K562 (cell line): ENCODE data around the gene YPEL2. TPM values are rescaled to one million over a fixed set of nuclear protein-coding genes. Genes with fewer than 3 reads are reported as not detected.
A peak's percentile ranks its signal among the peaks of the same experiment; 100 is the strongest.
"Not testable (repeated sequence)": the region's sequence is repeated elsewhere in the genome, so short reads cannot be mapped to it uniquely, and the experiment has no call there.

Experiments used
- AFF1 ChIP-seq, 2 experiments: fragments of 450-650 bp; IDR thresholded peaks; 2 replicates each; pipeline ENCODE4 v1.6.1; 2018; ENCODE audit warnings: mild to moderate bottlenecking in 2 of 2, low read depth in 1 of 2; ENCODE audit not compliant: partially characterized antibody in 2 of 2
- BRD9 ChIP-seq: fragments of 450-650 bp; IDR thresholded peaks from 2 replicates; pipeline ENCODE4 v1.6.1; 2018; ENCODE audit warnings: low read depth; ENCODE audit not compliant: partially characterized antibody
- DPF2 ChIP-seq: fragments of 450-650 bp; IDR thresholded peaks from 2 replicates; pipeline ENCODE4 v1.6.1; 2016
- FOXP1 ChIP-seq: sonication (generic); formaldehyde crosslinking; IDR thresholded peaks from 2 replicates; pipeline ENCODE4 v1.8.0; 2022; ENCODE audit warnings: mild to moderate bottlenecking, missing genetic modification reagents
- GATA2 ChIP-seq: sonication (generic); formaldehyde crosslinking; IDR thresholded peaks from 2 replicates; pipeline ENCODE4 v1.4.0; 2020; ENCODE audit warnings: mild to moderate bottlenecking, missing genetic modification reagents
- GTF2E2 ChIP-seq: fragments of 200-800 bp; sonication (Bioruptor generic); IDR thresholded peaks from 2 replicates; pipeline ENCODE4 v1.6.1; 2016; ENCODE audit warnings: missing genetic modification characterization, missing compliant biosample characterization
- MEF2D ChIP-seq: conservative IDR thresholded peaks from 2 replicates; pipeline ENCODE4 v1.6.1; 2016; ENCODE audit warnings: low read depth, missing genetic modification characterization, missing compliant biosample characterization
- NFE2L1 ChIP-seq: fragments of 450-650 bp; IDR thresholded peaks from 2 replicates; pipeline ENCODE4 v1.6.1; 2016; ENCODE audit warnings: missing genetic modification characterization, low read depth, mild to moderate bottlenecking, missing compliant biosample characterization, moderate library complexity, borderline replicate concordance
- PTTG1 ChIP-seq: fragments of 450-650 bp; IDR thresholded peaks from 2 replicates; pipeline ENCODE4 v1.6.1; 2016; ENCODE audit warnings: low read depth, mild to moderate bottlenecking, missing genetic modification characterization, missing compliant biosample characterization
- REST ChIP-seq, 2 experiments: fragments of 450-650 bp; formaldehyde crosslinking in 1 of 2; IDR thresholded peaks; 2 replicates each; pipeline versions ENCODE4 v1.4.0 to v1.6.1; 2014 to 2020; ENCODE audit warnings: mild to moderate bottlenecking in 2 of 2, borderline replicate concordance in 1 of 2, low read depth in 1 of 2
- TAF9B ChIP-seq: fragments of 450-650 bp; IDR thresholded peaks from 2 replicates; pipeline ENCODE4 v1.6.1; 2018; ENCODE audit warnings: mild to moderate bottlenecking; ENCODE audit not compliant: partially characterized antibody
- TBL1XR1 ChIP-seq, 2 experiments: IDR thresholded peaks; 2 replicates each; pipeline ENCODE4 v1.6.1; 2012; ENCODE audit warnings: improper control_type of control experiment in 2 of 2, low read length in 2 of 2, mild to moderate bottlenecking in 1 of 2
- TRIM24 ChIP-seq, 2 experiments: fragments of 450-650 bp; IDR thresholded peaks; 2 replicates each; pipeline ENCODE4 v1.6.1; 2016
- ZFP1 ChIP-seq: fragments of 450-650 bp; formaldehyde crosslinking; IDR thresholded peaks from 2 replicates; pipeline ENCODE4 v1.4.0; 2020; ENCODE audit warnings: mild to moderate bottlenecking, mixed read lengths
- ZKSCAN8 ChIP-seq: fragments of 200-800 bp; sonication (Bioruptor generic); IDR thresholded peaks from 2 replicates; pipeline ENCODE4 v1.6.1; 2016; ENCODE audit warnings: missing genetic modification characterization, missing compliant biosample characterization
- ZNF41 ChIP-seq: fragments of 250-450 bp; sonication (Bioruptor Pico); conservative IDR thresholded peaks from 2 replicates; pipeline ENCODE4 v1.4.0; 2020; ENCODE audit warnings: mild to moderate bottlenecking
- polyA plus RNA-seq, 8 experiments: library from polyadenylated mRNA; depleted of rRNA in 4 of 8; stranded (reverse) in 5 of 8; unstranded in 3 of 8; fragments of >200 nt; fragmentation: Nextera tagmentation in 2 of 8; fragmentation: Illumina TruSeq in 1 of 8; extraction: Ambion mirVana in 2 of 8; extraction: Trizol in 1 of 8; gene quantifications; 2 replicates each; pipeline versions ENCODE4 v1.2.1 to v1.2.3, GENCODE V29; 2011 to 2014; ENCODE audit warnings: inconsistent platforms in 1 of 8, missing spikeins in 1 of 8
- total RNA-seq, 7 experiments: library from RNA; depleted of rRNA in 6 of 7; stranded (reverse); fragments of >200 nt in 6 of 7; fragmentation: Illumina TruSeq in 2 of 7; extraction: Trizol in 2 of 7; gene quantifications; 2 replicates each; pipeline versions ENCODE4 v1.2.1 to v1.2.3, GENCODE V29; 2011 to 2021; ENCODE audit warnings: low replicate concordance in 1 of 7

Gene YPEL2
- total and polyA plus RNA-seq, 9 of the 15 experiments (the other 6 are each of a cell fraction or from before 2014, with no cell fraction given): 0.11 to 2.4 (median 0.47) TPM

- TF ChIP-seq AFF1 (IDR thresholded peaks at IDR 0.05; ENCODE audit: low read depth in 1 of 2, partially characterized antibody in 2 of 2): peak; percentile 51 to 94
- peak; percentile 78 for TF ChIP-seq FOXP1 (CRISPR knock-in tag)
- peak; percentile 73 for TF ChIP-seq MEF2D (tag)
- TF ChIP-seq BRD9: peak; percentile 91
- peak; percentile 98 for TF ChIP-seq DPF2
- TF ChIP-seq ZKSCAN8: peak; percentile 90; the same call in 1 of the 2 replicates
- peak; percentile 72 for TF ChIP-seq TAF9B
- peak; percentile 92 for TF ChIP-seq PTTG1 (tag)
- peak; percentile 70; the same call in 1 of the 2 replicates for TF ChIP-seq GTF2E2 (tag)
- peak; percentile 98 for TF ChIP-seq GATA2
- peak; percentile 60; the same call in 1 of the 2 replicates for TF ChIP-seq ZFP1
- TF ChIP-seq REST (IDR thresholded peaks at IDR 0.05; ENCODE audit: borderline replicate concordance): 0 out of 2 replicates have a peak, but pooled peaks have one; percentile 31
- TF ChIP-seq REST (CRISPR knock-in tag; IDR thresholded peaks at IDR 0.05; ENCODE audit: low read depth): not testable (repeated sequence)
- TF ChIP-seq TBL1XR1 (IDR thresholded peaks at IDR 0.05; ENCODE audit: low read length in 2 of 2): peak in 1 of 2 experiments; percentile 83; a peak in 2 of 4 replicates
- peak; percentile 84 for TF ChIP-seq ZNF41 (CRISPR knock-in tag)
- peak; percentile 62; the same call in 1 of the 2 replicates for TF ChIP-seq NFE2L1 (tag)
- TF ChIP-seq TRIM24 (IDR thresholded peaks at IDR 0.05): peak; percentile 95 to 96
These were observed 41.0 kb upstream of the YPEL2 start (continued) for GRCh38 chr17:59290302-59290998.
